Midbrain (tissue), 1 donor: ENCODE measurements around the gene PPP1R8.

ENCODE experiments used
- DNase-seq: peaks from one replicate; lab custom pipeline; 2025; lab: John Stamatoyannopoulos, UW

The PPP1R8 gene

GRCh38 chr1:27894521-27894920 lies 63.9 kb downstream of the PPP1R8 start:
- DNase-seq = no peak
